ENCODE data around the gene OIT3. TPM values are rescaled to one million over a fixed set of nuclear protein-coding genes. Genes with fewer than 3 reads are reported as not detected.

OIT3 gene
- 0.09 TPM in 1 of 2 replicates, not detected in the other for total RNA-seq
- long read RNA-seq, result 0 reads

DNA sequence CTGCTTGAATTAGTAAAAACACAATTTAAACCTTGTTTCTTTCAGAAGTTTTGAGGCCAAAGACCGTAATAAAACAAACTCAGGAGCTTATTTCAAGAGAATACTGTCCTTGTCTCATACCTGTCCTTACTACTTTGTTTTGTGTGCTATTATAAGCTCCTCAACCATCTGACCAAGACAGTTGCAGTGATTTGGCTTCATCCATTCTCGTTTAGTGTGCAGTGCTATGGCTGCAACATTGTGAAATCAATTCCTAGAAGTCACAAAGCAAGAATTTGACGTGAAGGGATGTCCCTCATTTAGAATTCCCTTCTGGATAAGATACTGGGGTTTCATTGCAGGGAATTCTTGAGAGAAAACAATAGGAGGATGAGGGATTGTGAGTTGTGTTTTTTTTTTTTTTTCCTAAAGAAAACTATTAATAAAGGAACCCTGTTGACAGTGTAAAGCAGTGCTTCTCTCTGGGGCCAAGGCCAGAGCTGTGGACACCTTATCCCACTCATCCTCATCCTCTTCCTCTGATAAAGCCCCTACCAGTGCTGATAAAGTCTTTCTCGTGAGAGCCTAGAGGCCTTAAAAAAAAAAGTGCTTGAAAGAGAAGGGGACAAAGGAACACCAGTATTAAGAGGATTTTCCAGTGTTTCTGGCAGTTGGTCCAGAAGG lies at the start of gene OIT3:
Gene OIT3, plus strand, starts transcription at position 604 of the 663 bp plus-strand sequence. CDS start 60 bp downstream, outside the sequence.
- Mint-ChIP-seq H3K9me3 (peaks cover 2% of the 10 kb centered on the region), H3K36me3 (ENCODE audit: low read depth) (peaks cover 4% of the 10 kb centered on the region), H3K27ac (ENCODE audit: unreplicated experiment) (no peak within 1 kb of the TSS), H3K27me3 (ENCODE audit: low read depth) (no peaks in the 10 kb centered on the region), H3K4me1 (no peaks in the 10 kb centered on the region), H3K4me3 (no peak within 1 kb of the TSS)
- TF ChIP-seq, protein P1, sequence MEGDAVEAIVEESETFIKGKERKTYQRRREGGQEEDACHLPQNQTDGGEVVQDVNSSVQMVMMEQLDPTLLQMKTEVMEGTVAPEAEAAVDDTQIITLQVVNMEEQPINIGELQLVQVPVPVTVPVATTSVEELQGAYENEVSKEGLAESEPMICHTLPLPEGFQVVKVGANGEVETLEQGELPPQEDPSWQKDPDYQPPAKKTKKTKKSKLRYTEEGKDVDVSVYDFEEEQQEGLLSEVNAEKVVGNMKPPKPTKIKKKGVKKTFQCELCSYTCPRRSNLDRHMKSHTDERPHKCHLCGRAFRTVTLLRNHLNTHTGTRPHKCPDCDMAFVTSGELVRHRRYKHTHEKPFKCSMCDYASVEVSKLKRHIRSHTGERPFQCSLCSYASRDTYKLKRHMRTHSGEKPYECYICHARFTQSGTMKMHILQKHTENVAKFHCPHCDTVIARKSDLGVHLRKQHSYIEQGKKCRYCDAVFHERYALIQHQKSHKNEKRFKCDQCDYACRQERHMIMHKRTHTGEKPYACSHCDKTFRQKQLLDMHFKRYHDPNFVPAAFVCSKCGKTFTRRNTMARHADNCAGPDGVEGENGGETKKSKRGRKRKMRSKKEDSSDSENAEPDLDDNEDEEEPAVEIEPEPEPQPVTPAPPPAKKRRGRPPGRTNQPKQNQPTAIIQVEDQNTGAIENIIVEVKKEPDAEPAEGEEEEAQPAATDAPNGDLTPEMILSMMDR (conservative IDR thresholded peaks at IDR 0.05), result no peak
- no peak for DNase-seq (ENCODE audit: low read depth, low spot score)

DNA sequence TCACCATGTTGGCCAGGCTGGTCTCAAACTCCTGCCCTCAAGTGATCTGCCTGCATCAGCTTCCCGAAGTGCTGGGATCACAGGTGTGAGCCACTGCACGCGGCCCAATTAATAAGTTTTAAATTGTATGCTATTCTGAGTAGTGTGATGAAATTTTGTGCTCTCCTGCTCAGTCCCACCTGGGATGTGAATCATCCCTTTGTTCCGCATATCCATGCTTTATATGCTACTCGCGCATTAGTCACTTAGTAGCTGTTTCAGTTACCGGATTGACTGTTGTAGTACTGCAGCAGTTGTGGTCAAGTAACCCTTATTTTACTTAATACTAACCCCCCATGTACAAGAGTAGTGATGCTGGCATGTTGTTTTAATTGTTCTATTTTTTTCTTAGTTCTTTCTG lies 47.3 kb upstream of the OIT3 start:
- no peaks in the 10 kb centered on the region for H3K27me3 Mint-ChIP-seq (ENCODE audit: low read depth)
- peaks cover 10% of the 10 kb centered on the region for H3K36me3 Mint-ChIP-seq (ENCODE audit: low read depth)
- H3K4me3 Mint-ChIP-seq, result no peak overlapping the region
- DNase-seq (ENCODE audit: low read depth, low spot score), result no peak
- no peaks in the 10 kb centered on the region for H3K4me1 Mint-ChIP-seq
- peaks cover 2% of the 10 kb centered on the region for H3K9me3 Mint-ChIP-seq
- no peak overlapping the region for H3K27ac Mint-ChIP-seq (ENCODE audit: unreplicated experiment)
- TF ChIP-seq, protein P1 (conservative IDR thresholded peaks at IDR 0.05), result no peak

DNA sequence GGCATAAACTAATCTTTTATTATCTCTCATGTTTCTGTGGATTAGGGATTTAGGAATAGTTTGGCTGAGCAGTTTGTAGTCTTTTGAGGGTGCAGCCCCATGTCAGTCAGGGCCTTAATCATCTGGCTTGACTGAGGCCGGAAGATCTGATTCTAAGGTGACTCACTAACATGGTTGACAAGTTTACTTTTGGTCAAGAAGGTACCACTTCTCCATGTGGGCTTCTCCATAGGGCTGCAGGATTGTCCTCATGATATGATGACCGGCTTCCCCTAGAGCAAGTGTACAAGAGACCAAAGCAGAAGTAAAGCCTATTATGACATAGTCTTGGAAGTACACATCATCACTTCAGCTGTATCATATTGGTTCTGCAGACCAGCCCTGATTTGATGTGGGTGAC lies 45.9 kb upstream of the OIT3 start:
- Mint-ChIP-seq H3K9me3 (peaks cover 7% of the 10 kb centered on the region), H3K4me3 (no peak overlapping the region), H3K27ac (ENCODE audit: unreplicated experiment) (no peak overlapping the region), H3K27me3 (ENCODE audit: low read depth) (no peaks in the 10 kb centered on the region), H3K36me3 (ENCODE audit: low read depth) (peaks cover 15% of the 10 kb centered on the region), H3K4me1 (no peaks in the 10 kb centered on the region)
- DNase-seq (ENCODE audit: low read depth, low spot score), result no peak
- TF ChIP-seq, protein P1 (conservative IDR thresholded peaks at IDR 0.05), result no peak

GRCh38 chr10:72850861-72851260 lies 42.7 kb upstream of the OIT3 start:
- peaks cover 15% of the 10 kb centered on the region for H3K36me3 Mint-ChIP-seq (ENCODE audit: low read depth)
- H3K4me3 Mint-ChIP-seq, result no peak overlapping the region
- H3K4me1 Mint-ChIP-seq, result no peaks in the 10 kb centered on the region
- TF ChIP-seq, protein P1 (conservative IDR thresholded peaks at IDR 0.05), result no peak
- H3K9me3 Mint-ChIP-seq, result peaks cover 11% of the 10 kb centered on the region
- H3K27ac Mint-ChIP-seq (ENCODE audit: unreplicated experiment), result no peak overlapping the region
- DNase-seq (ENCODE audit: low read depth, low spot score), result no peak
- no peaks in the 10 kb centered on the region for H3K27me3 Mint-ChIP-seq (ENCODE audit: low read depth)

DNA sequence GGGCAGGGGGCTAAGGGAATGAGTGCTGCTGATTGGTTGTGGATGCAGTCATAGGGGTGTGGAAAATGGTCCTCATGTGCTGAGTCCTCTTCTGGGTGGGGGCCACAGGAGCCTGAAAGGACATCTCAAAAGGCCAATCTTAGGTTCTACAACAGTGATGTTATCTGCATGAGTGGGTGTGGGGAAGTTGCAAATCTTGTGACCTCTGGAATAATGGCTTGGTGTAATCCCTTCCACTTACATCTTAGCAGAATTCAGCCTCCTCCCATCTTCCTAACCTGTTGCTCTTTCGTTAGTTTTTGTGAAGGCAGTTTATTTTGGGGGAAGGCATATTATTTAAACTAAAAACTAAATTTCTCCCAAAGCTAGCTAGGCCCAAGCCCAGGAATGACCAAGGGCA lies 42.0 kb upstream of the OIT3 start:
- Mint-ChIP-seq H3K36me3 (ENCODE audit: low read depth) (peaks cover 15% of the 10 kb centered on the region), H3K9me3 (peaks cover 11% of the 10 kb centered on the region), H3K27ac (ENCODE audit: unreplicated experiment) (no peak overlapping the region), H3K4me1 (no peaks in the 10 kb centered on the region), H3K4me3 (no peak overlapping the region), H3K27me3 (ENCODE audit: low read depth) (no peaks in the 10 kb centered on the region)
- no peak for DNase-seq (ENCODE audit: low read depth, low spot score)
- TF ChIP-seq, protein P1 (conservative IDR thresholded peaks at IDR 0.05), result no peak

Measured in neural crest cell (in vitro differentiated cells).